Measurements from ENCODE around the gene CHD9NB. TPM values are rescaled to one million over a fixed set of nuclear protein-coding genes. Genes with fewer than 3 reads are reported as not detected.

CHD9NB gene
- total and polyA plus RNA-seq, 5 donors from 2014 or later = not detected

GRCh38 chr16:53061701-53062159 lies 9.0 kb upstream of the CHD9NB start:
- DNase-seq = peak in 1 of 3 donors; percentile 51
- peaks cover 8 to 13% (median 10%) of the 10 kb centered on the region in 4 donors for H3K4me1 Mint-ChIP-seq
- H3K4me3 Mint-ChIP-seq = peak overlapping the region in 1 of 4 donors; percentile 17

GRCh38 chr16:53061256-53061655 lies 8.6 kb upstream of the CHD9NB start:
- no peaks in the 10 kb centered on the region for H3K9me3 ChIP-seq (ENCODE audit: control insufficient read depth in 2 of 2, low read length in 2 of 2)
- ATAC-seq (ENCODE audit: low read depth in 2 of 2) = no peak
- Mint-ChIP-seq H3K27me3 (no peaks in the 10 kb centered on the region), H3K4me1 (peaks cover 8 to 13% (median 10%) of the 10 kb centered on the region in 4 donors), H3K9me3 (no peaks in the 10 kb centered on the region), H3K36me3 (no peaks in the 10 kb centered on the region), H3K4me3 (no peak overlapping the region), H3K27ac (peak overlapping the region in 2 of 3 donors; percentile 24 to 65)
- no peak for DNase-seq
- H3K27me3 ChIP-seq (ENCODE audit: control insufficient read depth, insufficient read depth, low read length) = no peaks in the 10 kb centered on the region
- H3K4me1 ChIP-seq (ENCODE audit: control insufficient read depth, insufficient read depth, low read length, poor library complexity, severe bottlenecking) = peaks cover 7% of the 10 kb centered on the region
- no peak overlapping the region for H3K4me3 ChIP-seq (ENCODE audit: low read depth, low read length)
- no peaks in the 10 kb centered on the region for H3K36me3 ChIP-seq (ENCODE audit: control insufficient read depth, insufficient read depth, low read length)
- no peak overlapping the region for H3K27ac ChIP-seq (ENCODE audit: insufficient read depth, low read length, poor library complexity, severe bottlenecking)

More at GRCh38 chr16:53061701-53062159, 9.0 kb upstream of the CHD9NB start:
- Histone ChIP-seq H3K27me3 (ENCODE audit: control insufficient read depth, insufficient read depth, low read length) (no peaks in the 10 kb centered on the region), H3K4me1 (ENCODE audit: control insufficient read depth, insufficient read depth, low read length, poor library complexity, severe bottlenecking) (peaks cover 7% of the 10 kb centered on the region), H3K4me3 (ENCODE audit: low read depth, low read length) (no peak overlapping the region), H3K36me3 (ENCODE audit: control insufficient read depth, insufficient read depth, low read length) (no peaks in the 10 kb centered on the region), H3K27ac (ENCODE audit: insufficient read depth, low read length, poor library complexity, severe bottlenecking) (no peak overlapping the region), H3K9me3 (ENCODE audit: control insufficient read depth in 2 of 2, low read length in 2 of 2) (no peaks in the 10 kb centered on the region)
- Mint-ChIP-seq H3K27ac (peak overlapping the region in 2 of 3 donors; percentile 24 to 65), H3K9me3 (no peaks in the 10 kb centered on the region), H3K36me3 (no peaks in the 10 kb centered on the region), H3K27me3 (no peaks in the 10 kb centered on the region)
- peak; percentile 57 to 63 for ATAC-seq (ENCODE audit: low read depth in 2 of 2)

GRCh38 chr16:53059672-53060071 lies 7.0 kb upstream of the CHD9NB start:
- H3K27ac ChIP-seq (ENCODE audit: insufficient read depth, low read length, poor library complexity, severe bottlenecking) = no peak overlapping the region
- H3K36me3 Mint-ChIP-seq = no peaks in the 10 kb centered on the region
- no peak overlapping the region for H3K4me3 Mint-ChIP-seq
- no peaks in the 10 kb centered on the region for H3K9me3 Mint-ChIP-seq
- no peak for ATAC-seq (ENCODE audit: low read depth in 2 of 2)
- H3K27me3 Mint-ChIP-seq = no peaks in the 10 kb centered on the region
- H3K4me1 Mint-ChIP-seq = peaks cover 13 to 20% (median 16%) of the 10 kb centered on the region in 4 donors
- H3K9me3 ChIP-seq (ENCODE audit: control insufficient read depth in 2 of 2, low read length in 2 of 2) = no peaks in the 10 kb centered on the region
- H3K27me3 ChIP-seq (ENCODE audit: control insufficient read depth, insufficient read depth, low read length) = no peaks in the 10 kb centered on the region
- no peaks in the 10 kb centered on the region for H3K36me3 ChIP-seq (ENCODE audit: control insufficient read depth, insufficient read depth, low read length)
- peaks cover 21% of the 10 kb centered on the region for H3K4me1 ChIP-seq (ENCODE audit: control insufficient read depth, insufficient read depth, low read length, poor library complexity, severe bottlenecking)
- no peak for DNase-seq
- no peak overlapping the region for H3K27ac Mint-ChIP-seq
- no peak overlapping the region for H3K4me3 ChIP-seq (ENCODE audit: low read depth, low read length)

- H3K4me3 Mint-ChIP-seq = no peak overlapping the region
- Histone ChIP-seq H3K4me1 (ENCODE audit: control insufficient read depth, insufficient read depth, low read length, poor library complexity, severe bottlenecking) (peaks cover 26% of the 10 kb centered on the region), H3K27ac (ENCODE audit: insufficient read depth, low read length, poor library complexity, severe bottlenecking) (no peak overlapping the region), H3K9me3 (ENCODE audit: control insufficient read depth in 2 of 2, low read length in 2 of 2) (no peaks in the 10 kb centered on the region), H3K36me3 (ENCODE audit: control insufficient read depth, insufficient read depth, low read length) (no peaks in the 10 kb centered on the region), H3K27me3 (ENCODE audit: control insufficient read depth, insufficient read depth, low read length) (no peaks in the 10 kb centered on the region), H3K4me3 (ENCODE audit: low read depth, low read length) (no peak overlapping the region)
- no peaks in the 10 kb centered on the region for H3K36me3 Mint-ChIP-seq
- H3K9me3 Mint-ChIP-seq = no peaks in the 10 kb centered on the region
- DNase-seq (no peak), ATAC-seq (ENCODE audit: low read depth in 2 of 2) (no peak)
- no peak overlapping the region for H3K27ac Mint-ChIP-seq
- H3K4me1 Mint-ChIP-seq = peaks cover 13 to 24% (median 20%) of the 10 kb centered on the region in 4 donors
- no peaks in the 10 kb centered on the region for H3K27me3 Mint-ChIP-seq
Observed at GRCh38 chr16:53058882-53059281, 6.2 kb upstream of the CHD9NB start.

GRCh38 chr16:53058441-53058840 lies 5.7 kb upstream of the CHD9NB start:
- H3K27ac Mint-ChIP-seq = no peak overlapping the region
- peaks cover 13 to 26% (median 20%) of the 10 kb centered on the region in 4 donors for H3K4me1 Mint-ChIP-seq
- H3K27ac ChIP-seq (ENCODE audit: insufficient read depth, low read length, poor library complexity, severe bottlenecking) = no peak overlapping the region

GRCh38 chr16:53057658-53058057 lies 5.0 kb upstream of the CHD9NB start:
- no peak overlapping the region for H3K4me3 ChIP-seq (ENCODE audit: low read depth, low read length)
- peaks cover 0 to 1% (median 0%) of the 10 kb centered on the region in 7 donors for H3K9me3 Mint-ChIP-seq
- H3K4me3 Mint-ChIP-seq = peak overlapping the region in 1 of 4 donors; percentile 19
- peaks cover 26% of the 10 kb centered on the region for H3K4me1 ChIP-seq (ENCODE audit: control insufficient read depth, insufficient read depth, low read length, poor library complexity, severe bottlenecking)
- no peaks in the 10 kb centered on the region for H3K36me3 ChIP-seq (ENCODE audit: control insufficient read depth, insufficient read depth, low read length)
- no peaks in the 10 kb centered on the region for H3K9me3 ChIP-seq (ENCODE audit: control insufficient read depth in 2 of 2, low read length in 2 of 2)
- H3K27me3 Mint-ChIP-seq = no peaks in the 10 kb centered on the region
- no peak for DNase-seq
- peaks cover 13 to 26% (median 20%) of the 10 kb centered on the region in 4 donors for H3K4me1 Mint-ChIP-seq
- no peaks in the 10 kb centered on the region for H3K27me3 ChIP-seq (ENCODE audit: control insufficient read depth, insufficient read depth, low read length)
- no peak for ATAC-seq (ENCODE audit: low read depth in 2 of 2)
- H3K36me3 Mint-ChIP-seq = no peaks in the 10 kb centered on the region
- H3K27ac Mint-ChIP-seq = no peak overlapping the region
- H3K27ac ChIP-seq (ENCODE audit: insufficient read depth, low read length, poor library complexity, severe bottlenecking) = no peak overlapping the region

More at GRCh38 chr16:53058441-53058840, 5.7 kb upstream of the CHD9NB start:
- Histone ChIP-seq H3K4me3 (ENCODE audit: low read depth, low read length) (no peak overlapping the region), H3K9me3 (ENCODE audit: control insufficient read depth in 2 of 2, low read length in 2 of 2) (no peaks in the 10 kb centered on the region), H3K36me3 (ENCODE audit: control insufficient read depth, insufficient read depth, low read length) (no peaks in the 10 kb centered on the region), H3K27me3 (ENCODE audit: control insufficient read depth, insufficient read depth, low read length) (no peaks in the 10 kb centered on the region), H3K4me1 (ENCODE audit: control insufficient read depth, insufficient read depth, low read length, poor library complexity, severe bottlenecking) (peaks cover 26% of the 10 kb centered on the region)
- Mint-ChIP-seq H3K36me3 (no peaks in the 10 kb centered on the region), H3K9me3 (peaks cover 0 to 1% (median 0%) of the 10 kb centered on the region in 7 donors), H3K27me3 (no peaks in the 10 kb centered on the region), H3K4me3 (peak overlapping the region in 1 of 4 donors; percentile 27)
- DNase-seq (no peak), ATAC-seq (ENCODE audit: low read depth in 2 of 2) (no peak)

GRCh38 chr16:53056392-53056881 lies 3.7 kb upstream of the CHD9NB start:
- Histone ChIP-seq H3K4me1 (ENCODE audit: control insufficient read depth, insufficient read depth, low read length, poor library complexity, severe bottlenecking) (peaks cover 20% of the 10 kb centered on the region), H3K9me3 (ENCODE audit: control insufficient read depth in 2 of 2, low read length in 2 of 2) (no peaks in the 10 kb centered on the region), H3K27ac (ENCODE audit: insufficient read depth, low read length, poor library complexity, severe bottlenecking) (no peak overlapping the region), H3K4me3 (ENCODE audit: low read depth, low read length) (no peak overlapping the region), H3K36me3 (ENCODE audit: control insufficient read depth, insufficient read depth, low read length) (no peaks in the 10 kb centered on the region), H3K27me3 (ENCODE audit: control insufficient read depth, insufficient read depth, low read length) (no peaks in the 10 kb centered on the region)
- no peak overlapping the region for H3K27ac Mint-ChIP-seq
- H3K4me3 Mint-ChIP-seq = peak overlapping the region in 3 of 4 donors; percentile 83 to 88 (median 84)
- H3K27me3 Mint-ChIP-seq = no peaks in the 10 kb centered on the region
- H3K9me3 Mint-ChIP-seq = peaks cover 0 to 1% (median 0%) of the 10 kb centered on the region in 7 donors
- no peak for DNase-seq
- no peak for ATAC-seq (ENCODE audit: low read depth in 2 of 2)
- no peaks in the 10 kb centered on the region for H3K36me3 Mint-ChIP-seq
- H3K4me1 Mint-ChIP-seq = peaks cover 9 to 18% (median 14%) of the 10 kb centered on the region in 4 donors
